Breast epithelium (tissue), 3 donors: ENCODE data around the gene COL7A1.

Experiments used
- CTCF ChIP-seq, 3 donors: fragments of 450-650 bp; IDR thresholded peaks; one replicate each; pipeline ENCODE4 v1.5.1; 2016 to 2017; ENCODE audit warnings: antibody characterized with exemption in 3 of 3, mild to moderate bottlenecking in 3 of 3, moderate library complexity in 3 of 3
- POLR2A ChIP-seq: fragments of 450-650 bp; IDR thresholded peaks from one replicate; pipeline ENCODE4 v1.6.1; 2016; ENCODE audit warnings: antibody characterized with exemption, mild to moderate bottlenecking, moderate library complexity

- no peak for TF ChIP-seq CTCF (IDR thresholded peaks at IDR 0.05)
- TF ChIP-seq POLR2A = no peak
Measured at GRCh38 chr3:48519277-48519643, 75.9 kb downstream of the COL7A1 start.
